Retinal pigment epithelial cell (primary cell): Measurements from ENCODE around the gene PROSER2.
A peak's percentile ranks its signal among the peaks of the same experiment; 100 is the strongest.
"Not testable (repeated sequence)": the region's sequence is repeated elsewhere in the genome, so short reads cannot be mapped to it uniquely, and the experiment has no call there.

Experiments used
- DNase-seq: peaks from one replicate; pipeline ENCODE4 v3.0.0-alpha.2; 2010; ENCODE audit warnings: low read depth
- H3K4me3 ChIP-seq: 2 replicates; pipeline ENCODE4 v1.5.1; 2011; ENCODE audit warnings: mild to moderate bottlenecking, low read length, control low read depth, moderate library complexity
- TF ChIP-seq, protein P1 (sequence below): conservative IDR thresholded peaks from 2 replicates; pipeline ENCODE4 v1.5.1; 2011; ENCODE audit warnings: low read depth, low read length, control low read depth, inconsistent platforms

The PROSER2 gene

DNA sequence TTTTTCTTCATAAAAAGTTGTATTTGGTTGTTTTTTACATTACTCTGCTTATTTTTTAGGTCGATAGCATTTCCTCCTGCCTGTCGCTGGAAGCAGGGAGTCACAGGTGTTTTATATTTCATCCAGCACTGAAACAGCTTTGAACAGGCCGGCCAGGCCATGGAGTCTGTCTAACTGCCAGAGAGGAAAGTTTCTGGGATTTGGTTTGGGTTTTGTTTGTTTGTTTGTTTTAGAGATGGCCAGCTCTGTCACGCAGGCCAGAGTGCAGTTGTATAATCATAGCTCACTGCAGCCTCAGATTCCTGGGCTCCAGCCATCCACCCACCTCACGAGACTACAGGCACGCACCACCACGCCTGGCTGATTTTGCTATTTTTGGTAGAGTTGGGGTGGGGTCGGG is 23.4 kb downstream of the PROSER2 start:
- DNase-seq: no peak
- H3K4me3 ChIP-seq: no peak overlapping the region
- TF ChIP-seq, protein P1, sequence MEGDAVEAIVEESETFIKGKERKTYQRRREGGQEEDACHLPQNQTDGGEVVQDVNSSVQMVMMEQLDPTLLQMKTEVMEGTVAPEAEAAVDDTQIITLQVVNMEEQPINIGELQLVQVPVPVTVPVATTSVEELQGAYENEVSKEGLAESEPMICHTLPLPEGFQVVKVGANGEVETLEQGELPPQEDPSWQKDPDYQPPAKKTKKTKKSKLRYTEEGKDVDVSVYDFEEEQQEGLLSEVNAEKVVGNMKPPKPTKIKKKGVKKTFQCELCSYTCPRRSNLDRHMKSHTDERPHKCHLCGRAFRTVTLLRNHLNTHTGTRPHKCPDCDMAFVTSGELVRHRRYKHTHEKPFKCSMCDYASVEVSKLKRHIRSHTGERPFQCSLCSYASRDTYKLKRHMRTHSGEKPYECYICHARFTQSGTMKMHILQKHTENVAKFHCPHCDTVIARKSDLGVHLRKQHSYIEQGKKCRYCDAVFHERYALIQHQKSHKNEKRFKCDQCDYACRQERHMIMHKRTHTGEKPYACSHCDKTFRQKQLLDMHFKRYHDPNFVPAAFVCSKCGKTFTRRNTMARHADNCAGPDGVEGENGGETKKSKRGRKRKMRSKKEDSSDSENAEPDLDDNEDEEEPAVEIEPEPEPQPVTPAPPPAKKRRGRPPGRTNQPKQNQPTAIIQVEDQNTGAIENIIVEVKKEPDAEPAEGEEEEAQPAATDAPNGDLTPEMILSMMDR: no peak

DNA sequence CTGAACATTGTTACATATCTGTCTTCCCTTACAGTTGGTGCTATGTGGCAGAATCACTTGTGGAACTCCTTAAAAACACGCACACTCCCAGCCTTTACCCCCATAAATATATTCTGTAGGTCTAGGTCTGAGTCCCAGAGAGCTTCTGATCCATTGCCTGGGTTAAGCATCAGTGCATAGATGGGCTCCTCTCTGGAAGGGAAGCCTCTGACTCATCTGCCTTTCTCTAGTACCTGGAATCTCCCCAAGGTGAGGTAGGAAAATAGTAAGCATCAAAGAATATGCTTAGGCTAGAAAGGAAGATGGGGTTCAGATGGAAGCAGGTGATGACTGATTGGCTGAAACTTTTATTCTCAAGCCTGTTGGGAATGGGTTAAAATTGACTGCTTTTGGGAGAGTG is 26.1 kb downstream of the PROSER2 start:
- TF ChIP-seq, protein P1: no peak
- H3K4me3 ChIP-seq: no peak overlapping the region
- DNase-seq: no peak

DNA sequence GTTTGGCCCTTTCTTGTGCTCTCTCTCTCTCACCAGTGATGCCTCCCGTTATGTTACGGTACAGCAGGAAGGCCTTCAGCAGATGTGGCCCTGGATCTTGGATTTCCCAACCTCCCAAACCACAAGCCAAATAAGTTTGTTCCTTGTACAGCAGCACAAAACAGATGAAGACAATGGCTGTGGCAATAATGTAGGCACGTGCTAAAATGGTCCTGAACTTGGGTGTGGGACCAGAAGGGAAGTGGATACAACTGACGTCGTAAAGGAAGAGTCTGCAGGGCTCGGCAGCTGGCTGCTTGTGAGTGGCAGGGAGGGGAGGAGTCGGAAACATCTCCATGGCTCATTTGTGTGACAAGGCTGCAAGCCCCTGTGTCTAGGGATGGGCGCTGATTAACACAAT is 26.8 kb downstream of the PROSER2 start:
- no peak for DNase-seq
- TF ChIP-seq, protein P1: no peak
- H3K4me3 ChIP-seq: no peak overlapping the region

DNA sequence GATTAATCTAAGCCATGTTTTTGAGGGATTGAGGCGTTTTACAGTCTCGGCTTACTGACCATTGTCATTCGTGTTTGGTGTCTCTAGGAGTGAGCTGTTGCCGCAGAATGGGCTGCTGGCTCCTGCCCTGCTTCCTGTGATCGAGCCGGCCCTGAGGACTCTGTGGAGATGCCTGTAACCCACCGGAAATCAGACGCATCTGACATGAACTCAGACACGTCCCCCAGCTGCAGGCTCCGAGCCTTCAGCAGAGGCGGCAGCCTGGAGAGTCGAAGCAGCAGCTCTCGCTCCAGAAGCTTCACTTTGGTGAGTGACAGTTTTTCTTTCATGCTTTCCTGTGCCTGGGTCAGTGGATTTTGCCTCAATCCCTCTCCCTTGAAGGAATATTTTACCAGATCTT is 28.8 kb downstream of the PROSER2 start:
- TF ChIP-seq, protein P1: no peak
- H3K4me3 ChIP-seq: no peak overlapping the region
- no peak for DNase-seq

DNA sequence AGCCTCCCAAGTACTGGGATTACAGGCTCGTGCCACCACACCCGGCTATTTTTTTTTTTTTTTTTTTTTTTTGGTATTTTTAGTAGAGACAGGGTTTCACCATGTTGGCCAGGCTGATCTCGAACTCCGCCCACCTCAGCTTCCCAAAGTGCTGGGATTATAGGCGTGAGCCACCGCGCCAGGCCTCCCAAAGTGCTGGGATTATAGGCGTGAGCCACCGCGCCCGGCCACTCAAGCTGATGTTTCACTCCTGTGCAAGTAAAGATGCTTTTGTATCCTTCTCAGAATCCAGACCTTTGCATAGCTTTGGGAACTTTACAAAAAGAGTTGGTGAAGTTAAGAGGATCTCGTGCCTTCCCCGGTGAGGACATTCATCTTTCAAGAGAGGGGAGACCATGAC is 29.5 kb downstream of the PROSER2 start:
- not testable (repeated sequence) for H3K4me3 ChIP-seq, DNase-seq

DNA sequence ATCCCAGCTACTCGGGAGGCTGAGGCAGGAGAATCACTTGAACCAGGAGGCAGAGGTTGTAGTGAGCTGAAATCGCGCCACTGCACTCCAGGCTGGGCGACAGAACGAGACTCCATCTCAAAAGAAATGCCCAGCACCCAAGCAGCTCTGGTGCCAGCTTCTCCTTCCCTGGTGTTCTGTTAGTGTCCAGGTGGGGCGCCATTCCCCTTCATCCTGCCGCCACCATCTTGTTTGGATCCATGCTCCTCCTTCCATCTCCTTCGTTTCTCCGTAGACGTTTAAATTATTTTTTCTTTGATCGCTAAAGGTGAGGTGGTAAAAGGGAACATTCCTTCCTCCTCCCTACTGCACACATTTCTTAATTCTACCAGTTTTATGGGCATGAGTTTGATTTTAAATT is 30.3 kb downstream of the PROSER2 start:
- H3K4me3 ChIP-seq: no peak overlapping the region
- DNase-seq: no peak
- TF ChIP-seq, protein P1: peak; percentile 33

DNA sequence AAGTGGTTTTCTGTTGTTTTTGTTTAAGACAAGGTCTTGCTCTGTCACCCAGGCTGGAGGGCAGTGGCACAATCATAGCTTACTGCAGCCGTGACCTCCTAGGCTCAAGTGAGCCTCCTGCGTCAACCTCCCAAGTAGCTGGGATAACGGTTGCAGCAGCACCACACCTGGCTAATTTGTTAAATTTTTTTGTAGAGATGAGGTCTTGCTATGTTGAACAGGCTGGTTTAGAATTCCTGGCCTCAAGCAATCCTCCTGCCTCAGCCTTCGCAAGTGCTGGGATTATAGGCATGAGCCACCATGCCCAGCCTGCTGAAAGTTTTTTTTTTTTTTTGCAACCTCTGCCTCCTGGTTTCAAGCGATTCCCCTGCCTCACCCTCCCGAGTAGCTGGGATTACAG is 31.1 kb downstream of the PROSER2 start:
- no peak for DNase-seq
- H3K4me3 ChIP-seq: no peak overlapping the region
- TF ChIP-seq, protein P1: no peak

DNA sequence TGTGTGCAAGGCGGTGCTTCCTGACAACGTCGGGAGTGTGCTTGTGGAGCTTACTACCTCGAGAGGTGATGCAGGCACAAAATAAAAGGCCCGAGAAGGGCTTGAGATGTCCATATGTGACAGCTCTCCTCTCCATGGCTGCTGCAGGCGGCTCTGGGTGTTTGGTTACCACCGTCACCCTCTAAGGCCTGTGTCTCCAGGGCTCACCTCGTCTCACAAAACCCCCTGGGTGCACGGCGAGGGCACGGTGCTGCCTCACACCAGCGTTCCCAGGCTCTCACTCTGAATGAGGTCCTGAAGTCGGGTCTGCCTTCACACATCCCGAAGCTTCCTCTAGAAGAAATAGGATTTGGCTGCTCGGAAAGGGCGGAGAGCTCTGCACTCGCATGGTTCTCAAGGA is 32.9 kb downstream of the PROSER2 start:
- no peak for DNase-seq
- TF ChIP-seq, protein P1: no peak
- no peak overlapping the region for H3K4me3 ChIP-seq
